Measurements from ENCODE around the gene ZNF165. TPM values are rescaled to one million over a fixed set of nuclear protein-coding genes. Genes with fewer than 3 reads are reported as not detected.

The ZNF165 gene
- polyA plus RNA-seq, 3 donors, result 0.05 to 0.08 TPM; not detected in 1

GRCh38 chr6:28124350-28124970 lies 44.1 kb downstream of the ZNF165 start, which contains the start of gene ZSCAN16:
Gene ZSCAN16, plus strand, starts transcription at chr6:28124609. Its CDS starts 835 bp downstream, at chr6:28125444.
- peak within 1 kb of the TSS; percentile 67 to 95 for H3K27ac ChIP-seq (ENCODE audit: low read depth in 1 of 2, low read length in 2 of 2)
- H3K4me1 ChIP-seq (ENCODE audit: control insufficient read depth in 1 of 2, insufficient read depth in 2 of 2, low read length in 2 of 2), result peaks cover 14 to 19% of the 10 kb centered on the region in 2 donors
- 1% methylated on average over 16 of the region's 28 CpGs for WGBS (ENCODE audit: insufficient coverage)
- Mint-ChIP-seq H3K4me3 (peak within 1 kb of the TSS; percentile 98 to 99), H3K36me3 (peaks cover 48 to 54% of the 10 kb centered on the region in 2 donors), H3K9me3 (no peaks in the 10 kb centered on the region), H3K4me1 (peaks cover 19% of the 10 kb centered on the region), H3K27ac (peak within 1 kb of the TSS; percentile 92 to 98 (median 94)), H3K27me3 (ENCODE audit: low read depth in 3 of 3) (no peaks in the 10 kb centered on the region)
- H2AFZ ChIP-seq (ENCODE audit: insufficient read depth, low read depth, low read length, poor library complexity, severe bottlenecking), result peak within 1 kb of the TSS; percentile 97
- H4K20me1 ChIP-seq (ENCODE audit: insufficient read depth, low read length), result no peaks in the 10 kb centered on the region
- peak; percentile 59 to 77 (median 68) for DNase-seq
- peak within 1 kb of the TSS; percentile 97 for H3K4me2 ChIP-seq (replicated peaks; ENCODE audit: extremely low read depth, low read length, poor library complexity, severe bottlenecking)
- peak within 1 kb of the TSS; percentile 75 to 94 (median 87) for H3K4me3 ChIP-seq (replicated peaks in 1 of 3; ENCODE audit: low read depth in 2 of 3, low read length in 3 of 3)
- no peaks in the 10 kb centered on the region for H3K27me3 ChIP-seq (ENCODE audit: control insufficient read depth in 2 of 2, insufficient read depth in 2 of 2, low read length in 2 of 2)
- peaks cover 50% of the 10 kb centered on the region for H3K79me2 ChIP-seq (ENCODE audit: insufficient read depth, low read length)
- intact Hi-C loops (cut with micrococcal nuclease), result no loop called here
- H3K9me3 ChIP-seq (replicated peaks in 1 of 2; ENCODE audit: control insufficient read depth in 1 of 2, insufficient read depth in 1 of 2, low read length in 2 of 2), result no peaks in the 10 kb centered on the region
- TF ChIP-seq CTCF (IDR thresholded peaks at IDR 0.05), result no peak
- H3K9ac ChIP-seq (ENCODE audit: insufficient read depth, low read length, poor library complexity, severe bottlenecking), result peak within 1 kb of the TSS; percentile 82
- peaks cover 32 to 64% of the 10 kb centered on the region in 2 donors for H3K36me3 ChIP-seq (replicated peaks in 1 of 2; ENCODE audit: control insufficient read depth in 1 of 2, insufficient read depth in 2 of 2, low read length in 2 of 2)

- Histone ChIP-seq H3K4me2 (replicated peaks; ENCODE audit: extremely low read depth, low read length, poor library complexity, severe bottlenecking) (peak overlapping the region; percentile 97), H3K27ac (ENCODE audit: low read depth in 1 of 2, low read length in 2 of 2) (peak overlapping the region; percentile 67 to 95), H3K79me2 (ENCODE audit: insufficient read depth, low read length) (peaks cover 55% of the 10 kb centered on the region), H3K27me3 (ENCODE audit: control insufficient read depth in 2 of 2, insufficient read depth in 2 of 2, low read length in 2 of 2) (no peaks in the 10 kb centered on the region), H4K20me1 (ENCODE audit: insufficient read depth, low read length) (no peaks in the 10 kb centered on the region), H3K4me3 (replicated peaks in 1 of 3; ENCODE audit: low read depth in 2 of 3, low read length in 3 of 3) (peak overlapping the region; percentile 75 to 94 (median 87)), H3K36me3 (replicated peaks in 1 of 2; ENCODE audit: control insufficient read depth in 1 of 2, insufficient read depth in 2 of 2, low read length in 2 of 2) (peaks cover 34 to 64% of the 10 kb centered on the region in 2 donors), H3K4me1 (ENCODE audit: control insufficient read depth in 1 of 2, insufficient read depth in 2 of 2, low read length in 2 of 2) (peaks cover 14 to 19% of the 10 kb centered on the region in 2 donors), H3K9ac (ENCODE audit: insufficient read depth, low read length, poor library complexity, severe bottlenecking) (peak overlapping the region; percentile 82), H2AFZ (ENCODE audit: insufficient read depth, low read depth, low read length, poor library complexity, severe bottlenecking) (peak overlapping the region; percentile 97), H3K9me3 (replicated peaks in 1 of 2; ENCODE audit: control insufficient read depth in 1 of 2, insufficient read depth in 1 of 2, low read length in 2 of 2) (no peaks in the 10 kb centered on the region)
- TF ChIP-seq CTCF (IDR thresholded peaks at IDR 0.05), result no peak
- Mint-ChIP-seq H3K27ac (peak overlapping the region; percentile 92 to 98 (median 94)), H3K4me3 (peak overlapping the region; percentile 98 to 99), H3K9me3 (no peaks in the 10 kb centered on the region), H3K4me1 (peaks cover 19% of the 10 kb centered on the region), H3K27me3 (ENCODE audit: low read depth in 3 of 3) (no peaks in the 10 kb centered on the region), H3K36me3 (peaks cover 48 to 54% of the 10 kb centered on the region in 2 donors)
- WGBS (ENCODE audit: insufficient coverage), result no CpG with 5 or more reads among the region's 6 CpGs
- DNase-seq, result peak in 2 of 3 donors; percentile 22 to 48
- intact Hi-C loops (cut with micrococcal nuclease), result no loop called here
These were observed 44.6 kb downstream of the ZNF165 start for GRCh38 chr6:28124971-28125353.

All from CD14-positive monocyte (primary cell).